ENCODE measurements around the gene TGFBR3. TPM values are rescaled to one million over a fixed set of nuclear protein-coding genes. Genes with fewer than 3 reads are reported as not detected.
A peak's percentile ranks its signal among the peaks of the same experiment; 100 is the strongest.

Gene TGFBR3
- total and polyA plus RNA-seq, 9 of the 15 experiments (the other 6 are each of a cell fraction or from before 2014, with no cell fraction given) = 3.6 to 32.4 (median 15.6) TPM

GRCh38 chr1:91708691-91709090 is 177.3 kb downstream of the TGFBR3 start (continued):
- TF ChIP-seq TCF3 (CRISPR knock-in tag; IDR thresholded peaks at IDR 0.05) (0 out of 2 replicates have a peak, but pooled peaks have one; percentile 14), DACH1 (IDR thresholded peaks at IDR 0.05; ENCODE audit: partially characterized antibody) (peak; percentile 72), CLOCK (CRISPR knock-in tag; IDR thresholded peaks at IDR 0.05; ENCODE audit: borderline replicate concordance) (no peak), ZNF280A (IDR thresholded peaks at IDR 0.05; ENCODE audit: low read depth, partially characterized antibody) (no peak), ARID1B (IDR thresholded peaks at IDR 0.05) (peak; percentile 31; the same call in 1 of the 2 replicates), TFAP4 (CRISPR knock-in tag; IDR thresholded peaks at IDR 0.05; ENCODE audit: borderline replicate concordance) (peak; percentile 40; the same call in 1 of the 2 replicates)
